ENCODE measurements around the gene SRRM3.
"Not testable (repeated sequence)": the region's sequence is repeated elsewhere in the genome, so short reads cannot be mapped to it uniquely, and the experiment has no call there.

GRCh38 chr7:76271384-76271783 lies 69.7 kb downstream of the SRRM3 start:
- not testable (repeated sequence) for TF ChIP-seq CTCF, POLR2A (IDR thresholded peaks at IDR 0.05)

Data from esophagus squamous epithelium (tissue), 4 donors.